Stimulated activated CD8-positive, alpha-beta memory T cell treated with anti-CD3 and anti-CD28 coated beads, Interleukin-4, amount 100 ng/mL, for 1 hour (primary cell): ENCODE measurements around the gene TRIP13.

Source experiments
- DNase-seq, 2 donors: peaks; one replicate each; pipeline ENCODE4 v3.0.0-alpha.2; 2020; ENCODE audit warnings: low read depth in 2 of 2, low spot score in 1 of 2

Gene TRIP13

DNA sequence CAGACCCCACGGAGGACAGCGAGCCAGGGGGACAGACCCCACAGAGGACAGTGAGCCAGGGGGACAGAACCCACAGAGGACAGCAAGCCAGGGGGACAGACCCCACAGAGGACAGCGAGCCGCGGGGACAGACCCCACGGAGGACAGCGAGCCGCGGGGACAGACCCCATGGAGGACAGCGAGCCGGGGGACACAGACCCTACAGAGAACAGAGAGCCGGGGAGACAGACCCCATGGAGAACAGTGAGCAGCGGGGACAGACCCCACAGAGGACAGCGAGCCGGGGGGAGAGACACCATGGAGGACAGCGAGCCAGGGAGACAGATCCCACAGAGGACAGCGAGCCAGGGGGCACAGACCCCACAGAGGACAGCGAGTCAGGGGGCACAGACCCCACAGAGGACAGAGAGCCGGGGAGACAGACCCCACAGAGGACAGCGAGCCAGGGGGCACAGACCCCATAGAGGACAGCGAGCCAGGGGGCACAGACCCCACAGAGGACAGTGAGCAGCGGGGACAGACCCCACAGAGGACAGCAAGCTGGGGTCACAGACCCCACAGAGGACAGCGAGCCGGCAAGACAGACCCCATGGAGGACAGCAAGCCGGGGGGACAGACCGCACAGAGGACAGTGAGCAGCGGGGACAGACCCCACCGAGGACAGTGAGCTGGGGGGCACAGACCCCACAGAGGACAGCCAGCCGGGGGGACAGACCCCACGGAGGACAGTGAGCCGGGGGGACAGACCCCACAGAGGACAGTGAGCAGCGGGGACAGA lies 37.5 kb upstream of the TRIP13 start:
- DNase-seq = no peak

DNA sequence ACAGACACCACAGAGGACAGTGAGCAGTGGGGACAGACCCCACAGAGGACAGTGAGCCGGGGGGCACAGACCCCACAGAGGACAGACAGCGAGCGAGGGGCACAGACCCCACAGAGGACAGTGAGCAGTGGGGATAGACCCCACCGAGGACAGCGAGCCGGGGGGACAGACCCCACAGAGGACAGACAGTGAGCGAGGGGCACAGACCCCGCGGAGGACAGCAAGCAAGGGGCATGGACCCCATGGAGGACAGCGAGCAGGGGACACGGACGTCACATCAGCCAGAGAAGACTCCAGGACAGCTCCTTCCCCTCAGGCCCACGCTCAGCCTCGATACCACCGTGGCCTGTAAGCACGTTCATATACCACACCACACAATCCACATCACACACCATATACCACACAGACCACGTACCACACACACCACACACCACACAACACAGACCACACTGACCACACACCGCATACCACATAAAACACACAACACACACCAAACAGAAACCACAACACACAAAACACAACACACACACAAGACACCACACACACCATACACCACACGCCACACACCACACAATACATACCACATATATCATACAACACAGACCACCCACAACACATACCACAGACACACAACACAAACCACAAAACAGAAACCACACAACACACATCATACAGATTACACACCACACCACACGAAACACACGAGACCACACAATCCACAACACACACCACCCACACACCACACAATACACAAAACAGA lies 36.7 kb upstream of the TRIP13 start:
- DNase-seq = no peak

DNA sequence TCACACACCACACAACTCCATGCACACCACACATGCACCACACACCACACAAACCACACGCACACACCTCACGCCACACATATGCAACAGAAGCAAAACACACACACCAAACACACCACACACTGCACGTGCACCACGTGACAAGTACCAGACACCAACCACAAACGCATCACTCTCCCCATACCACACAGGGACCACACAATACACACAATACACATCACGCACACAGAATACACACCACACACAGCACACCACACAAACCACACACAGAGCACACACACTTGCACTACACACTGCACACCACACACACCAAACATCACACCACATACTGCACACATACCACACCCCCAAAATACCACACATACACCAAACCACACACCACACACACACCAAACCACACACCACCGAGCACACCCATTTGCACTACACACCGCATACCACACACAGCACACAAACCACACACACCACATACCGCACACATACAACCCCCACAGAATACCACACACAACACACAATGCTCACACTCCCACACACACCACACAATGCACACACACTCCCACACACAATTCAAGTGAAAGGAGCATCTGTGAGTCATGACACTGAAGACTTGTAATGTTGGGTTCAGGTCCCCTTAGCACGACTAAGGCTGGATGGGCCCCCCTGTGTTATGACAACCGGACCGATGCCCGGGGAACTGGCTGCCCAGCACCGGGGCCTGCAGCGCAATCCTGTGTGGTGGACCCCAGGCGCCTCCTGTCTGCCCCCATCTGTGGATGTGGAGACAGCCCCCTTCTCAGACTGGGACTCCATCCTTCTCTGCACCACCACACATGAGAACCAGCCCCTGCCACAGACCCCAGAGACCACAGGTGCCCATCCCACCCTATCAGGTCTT lies 35.9 kb upstream of the TRIP13 start:
- DNase-seq = no peak

DNA sequence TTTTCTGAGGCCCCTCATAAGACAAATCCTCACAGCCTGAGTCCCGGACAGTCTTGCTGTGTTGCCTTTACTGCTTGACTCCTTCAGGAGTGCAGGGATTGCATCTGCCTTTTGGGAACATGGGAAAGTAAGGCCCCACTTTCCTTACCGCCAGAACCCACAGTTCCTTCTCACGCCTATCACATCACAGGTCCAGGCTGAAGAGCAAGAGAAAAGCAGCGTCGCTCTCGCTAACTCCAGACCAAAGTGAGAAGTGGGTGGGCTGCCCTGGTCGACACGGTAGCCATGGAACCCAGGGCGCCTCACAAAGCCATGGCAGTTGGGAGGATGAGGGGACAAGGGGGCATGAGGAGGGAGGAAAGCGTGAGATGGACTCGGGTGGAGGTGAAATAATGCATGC lies 34.0 kb upstream of the TRIP13 start:
- DNase-seq = no peak

DNA sequence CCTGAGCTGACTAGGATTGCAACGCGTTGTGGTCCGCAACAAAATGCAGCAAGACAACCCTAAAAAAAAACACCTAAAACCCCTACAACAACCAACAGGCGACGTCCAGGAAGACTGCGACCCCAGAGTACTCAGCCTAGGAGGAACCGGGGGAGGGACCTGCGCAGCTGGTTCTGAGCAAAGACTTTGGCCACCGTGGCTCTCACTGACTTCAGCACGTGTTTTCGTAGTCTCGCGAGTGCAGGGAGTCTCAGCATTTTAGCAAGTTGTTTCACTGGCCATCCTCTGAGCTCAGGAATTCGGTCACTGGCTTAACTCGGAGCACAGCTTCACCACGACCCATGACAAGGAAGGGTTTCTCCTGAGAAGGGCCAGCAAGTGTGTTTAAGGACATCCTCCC lies 33.3 kb upstream of the TRIP13 start:
- no peak for DNase-seq

DNA sequence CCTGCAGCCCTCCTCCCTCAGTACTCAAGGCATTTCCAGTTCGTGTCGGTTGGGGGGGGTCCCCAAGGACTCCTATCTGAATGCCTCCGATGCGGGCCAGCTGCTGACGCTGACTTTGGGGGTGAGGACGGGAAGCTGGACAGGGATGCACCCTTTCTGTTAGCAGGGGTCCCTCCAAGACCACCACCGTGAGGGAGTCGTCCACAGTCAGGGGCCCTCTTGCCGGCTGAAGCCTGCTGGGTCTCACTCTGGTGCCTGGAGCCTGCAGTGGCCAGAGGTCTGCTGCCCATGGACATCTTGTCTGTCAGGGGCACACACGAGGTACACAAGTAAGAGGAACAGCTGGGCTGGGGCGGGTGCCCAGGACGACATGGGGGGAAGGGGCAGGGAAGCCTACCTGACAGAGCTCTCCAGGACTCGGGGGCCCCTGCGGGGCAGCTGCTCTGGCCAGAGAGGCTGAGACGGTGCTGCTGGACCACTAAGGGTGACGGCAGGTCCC lies 32.8 kb upstream of the TRIP13 start:
- DNase-seq = no peak

DNA sequence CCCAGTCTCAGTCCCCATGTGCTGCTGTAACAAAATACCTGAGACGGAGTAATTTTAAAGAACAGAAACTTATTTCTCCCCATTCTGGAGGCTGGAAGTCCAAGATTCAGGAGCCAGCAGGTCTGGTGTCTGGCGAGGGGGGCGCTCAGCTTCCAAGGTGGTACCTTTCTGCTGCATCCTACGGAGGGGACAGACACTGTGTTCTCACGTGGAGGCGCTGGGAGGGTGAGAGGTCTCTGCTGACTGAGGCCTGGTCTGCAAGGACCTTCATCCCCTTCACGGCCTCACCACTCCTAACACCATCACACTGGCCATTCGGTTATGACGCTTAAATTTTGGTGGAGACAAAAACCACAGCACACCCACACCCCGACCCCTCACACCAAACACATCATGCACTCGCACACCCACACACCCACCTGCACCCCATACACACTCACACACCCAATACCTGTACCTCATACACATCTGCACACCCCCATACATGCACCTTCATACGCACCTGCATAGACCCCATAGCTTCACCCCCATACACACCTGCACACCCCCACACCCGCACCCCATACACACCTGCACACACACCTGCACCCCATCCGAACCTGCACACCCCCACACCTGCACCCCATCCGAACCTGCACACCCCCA lies 32.1 kb upstream of the TRIP13 start:
- no peak for DNase-seq

DNA sequence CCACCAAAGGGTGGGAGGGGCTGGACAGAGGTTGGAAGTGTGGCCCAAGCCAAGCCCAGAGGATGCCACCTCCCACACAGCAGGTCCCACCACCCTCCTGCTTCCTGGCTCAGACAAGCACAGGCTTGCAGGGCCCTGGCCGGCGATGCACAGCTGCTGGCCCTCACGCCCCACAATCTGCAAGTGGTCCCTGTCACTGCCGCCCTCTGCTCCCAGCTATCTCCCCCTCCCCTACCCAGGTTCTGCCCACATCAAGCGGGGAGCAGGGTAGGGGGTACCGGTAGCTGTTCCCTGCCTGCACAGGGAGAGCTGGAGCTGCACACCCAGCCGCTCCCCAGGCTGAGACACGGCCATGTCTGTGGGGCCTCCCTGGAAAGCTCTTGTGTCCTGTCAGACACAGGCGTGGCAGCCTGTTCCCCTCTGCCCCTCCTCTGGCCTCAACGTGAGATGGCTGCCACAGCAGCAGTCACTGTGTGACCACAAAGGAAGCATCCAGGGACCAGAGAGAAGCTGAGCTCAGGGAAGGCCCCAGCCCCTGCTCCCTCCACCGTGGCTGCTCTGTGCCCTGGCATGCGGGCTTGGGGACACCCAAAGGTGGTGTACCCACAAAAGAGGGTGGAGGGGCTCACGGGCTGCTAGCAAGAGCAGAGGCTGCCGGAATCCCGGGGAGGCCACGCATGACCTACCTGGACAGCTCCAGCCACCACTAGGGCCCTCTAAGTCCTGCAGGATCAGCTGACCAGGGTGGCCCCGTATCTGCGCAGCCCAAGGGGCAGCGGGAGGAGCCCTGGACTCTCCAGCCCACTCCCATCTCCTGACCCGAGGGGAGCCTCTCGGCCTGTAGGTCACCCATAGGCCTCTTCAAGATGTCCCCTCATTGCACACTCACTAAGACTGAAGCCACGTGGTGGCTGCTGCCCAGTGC lies 31.0 kb upstream of the TRIP13 start:
- DNase-seq = no peak

DNA sequence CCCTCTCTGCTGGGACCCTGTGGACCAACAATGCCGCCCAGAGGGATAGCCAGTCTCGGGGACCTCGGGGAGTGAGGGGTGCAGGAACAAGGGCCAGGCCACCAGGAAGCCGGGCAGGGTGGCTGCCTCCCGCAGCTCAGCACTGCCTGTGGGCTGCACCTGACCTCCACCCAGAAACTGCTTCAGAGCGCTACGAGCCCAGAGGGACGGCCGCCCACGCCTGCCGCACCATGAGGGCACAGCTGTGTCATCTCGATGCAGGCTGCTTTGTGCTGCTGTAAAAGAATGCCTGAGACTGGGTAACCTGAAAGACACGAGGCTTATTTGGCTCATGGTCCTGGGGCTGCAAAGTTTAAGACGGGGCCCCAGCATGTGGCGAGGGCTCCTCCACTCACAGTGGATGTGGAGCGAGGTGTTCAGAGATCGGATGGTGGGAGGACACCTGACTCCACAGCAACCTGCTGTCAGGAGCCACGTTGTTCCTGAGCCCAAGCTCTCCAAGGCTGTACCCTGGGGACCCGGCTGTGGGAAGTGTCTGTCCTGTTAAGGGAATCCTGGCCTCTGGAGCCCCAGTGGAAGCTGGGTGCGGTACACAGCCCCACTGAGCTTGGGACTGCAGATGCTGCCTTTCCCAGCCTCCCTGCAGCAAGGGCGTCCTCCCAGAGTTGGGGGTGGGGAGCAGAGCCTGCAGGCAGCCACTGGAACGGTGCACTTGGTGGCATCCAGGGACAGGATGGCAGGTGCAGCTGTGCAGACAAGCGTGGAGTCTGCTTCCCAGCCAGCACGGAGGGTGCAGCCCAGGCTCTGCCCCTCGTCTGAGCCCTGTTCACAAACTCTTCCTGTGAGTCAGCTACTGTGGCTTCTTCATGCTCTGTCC lies 30.1 kb upstream of the TRIP13 start:
- DNase-seq = no peak

DNA sequence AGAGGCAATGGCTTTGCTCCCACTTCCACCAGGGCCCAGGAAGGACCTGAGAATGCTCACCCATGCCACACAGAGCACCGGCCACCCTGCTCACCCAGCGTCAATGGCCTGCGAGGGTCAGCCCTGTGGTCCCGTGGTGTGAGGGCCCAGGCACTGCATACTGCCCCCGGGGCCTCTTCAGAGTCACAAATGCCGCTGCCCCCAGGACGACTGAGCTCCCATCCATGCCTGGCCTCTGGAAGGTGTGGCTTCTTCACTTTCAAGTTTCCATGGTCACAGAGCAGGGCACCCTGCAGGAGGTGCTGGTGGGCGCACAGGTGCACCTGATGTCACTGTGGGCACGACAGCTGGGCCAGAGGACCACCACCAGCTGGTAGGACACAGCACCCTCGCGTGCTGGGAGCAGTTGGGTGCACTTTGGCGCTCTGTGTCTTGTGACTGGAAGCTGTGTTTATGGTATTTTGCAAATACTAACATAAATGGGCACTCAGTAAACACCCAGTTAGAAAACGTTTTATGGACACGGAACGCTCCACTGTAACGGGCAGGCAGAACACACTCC lies 29.4 kb upstream of the TRIP13 start:
- DNase-seq = no peak

DNA sequence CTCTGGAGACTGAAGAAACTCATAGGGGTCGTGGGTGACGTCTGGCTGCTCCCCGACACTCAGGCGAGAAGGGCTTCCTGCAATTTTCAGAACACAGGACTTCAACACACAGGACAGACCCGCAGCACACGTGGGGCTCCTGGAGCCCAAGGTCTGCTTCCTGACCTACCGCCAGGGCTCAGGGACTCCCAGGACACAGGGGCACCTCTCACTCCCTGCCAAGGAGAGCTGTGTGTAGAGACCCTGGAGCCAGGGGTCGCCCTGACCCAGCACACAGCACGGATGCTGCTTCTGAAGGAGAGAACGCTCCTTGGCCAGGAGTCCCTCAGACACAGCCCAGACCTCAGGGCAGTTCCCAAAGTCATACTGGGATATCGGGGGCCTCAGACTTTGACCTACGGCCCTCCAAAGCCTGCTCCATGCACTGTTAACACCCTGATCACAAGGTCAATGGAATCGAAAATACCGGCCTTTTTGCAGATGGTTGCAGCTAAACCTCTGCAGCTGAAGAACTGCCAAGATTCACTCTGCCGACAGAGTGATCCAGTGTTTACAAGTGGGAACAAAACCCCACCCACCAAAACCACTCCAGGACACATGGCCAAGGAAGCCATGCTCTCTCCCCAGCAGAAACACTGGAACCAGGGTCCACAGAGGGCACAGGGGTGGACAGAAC lies 28.1 kb upstream of the TRIP13 start:
- no peak for DNase-seq

DNA sequence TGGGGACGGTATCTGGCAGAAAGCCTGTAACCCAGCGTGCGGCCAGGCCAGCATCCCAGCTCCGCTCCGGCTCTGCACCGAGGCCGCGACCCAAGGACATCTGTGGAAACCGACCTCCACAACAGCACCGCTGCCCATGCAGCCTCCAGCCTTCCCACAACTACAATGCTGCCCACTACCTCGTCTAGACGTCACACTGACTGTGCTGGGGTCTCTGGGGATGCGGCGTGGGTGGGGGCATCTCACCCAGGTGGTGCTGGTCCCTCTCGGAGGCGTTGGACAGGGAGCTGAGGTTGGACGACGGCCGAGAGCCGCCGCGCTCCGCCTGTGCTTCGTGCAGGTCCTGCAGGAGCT lies 27.5 kb upstream of the TRIP13 start:
- DNase-seq = no peak

DNA sequence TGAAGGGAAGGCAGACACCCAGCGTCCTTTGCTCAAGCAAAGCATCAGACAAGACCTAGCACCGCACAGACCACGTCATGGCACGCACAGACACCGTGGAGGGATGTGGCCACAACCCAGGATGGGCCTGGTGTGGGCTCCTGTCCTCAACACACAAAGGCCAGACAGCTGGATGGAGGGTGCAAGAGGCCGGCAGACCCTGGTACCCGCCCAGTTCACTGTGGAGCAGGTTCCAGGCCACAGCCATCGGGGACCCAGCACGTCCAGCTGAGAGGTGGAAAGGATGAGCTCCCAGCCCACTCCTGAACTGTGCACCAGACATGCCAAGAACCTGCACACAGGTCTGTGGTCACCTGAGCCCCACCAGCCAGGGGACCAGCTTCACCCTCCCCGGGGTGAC lies 26.9 kb upstream of the TRIP13 start:
- no peak for DNase-seq

DNA sequence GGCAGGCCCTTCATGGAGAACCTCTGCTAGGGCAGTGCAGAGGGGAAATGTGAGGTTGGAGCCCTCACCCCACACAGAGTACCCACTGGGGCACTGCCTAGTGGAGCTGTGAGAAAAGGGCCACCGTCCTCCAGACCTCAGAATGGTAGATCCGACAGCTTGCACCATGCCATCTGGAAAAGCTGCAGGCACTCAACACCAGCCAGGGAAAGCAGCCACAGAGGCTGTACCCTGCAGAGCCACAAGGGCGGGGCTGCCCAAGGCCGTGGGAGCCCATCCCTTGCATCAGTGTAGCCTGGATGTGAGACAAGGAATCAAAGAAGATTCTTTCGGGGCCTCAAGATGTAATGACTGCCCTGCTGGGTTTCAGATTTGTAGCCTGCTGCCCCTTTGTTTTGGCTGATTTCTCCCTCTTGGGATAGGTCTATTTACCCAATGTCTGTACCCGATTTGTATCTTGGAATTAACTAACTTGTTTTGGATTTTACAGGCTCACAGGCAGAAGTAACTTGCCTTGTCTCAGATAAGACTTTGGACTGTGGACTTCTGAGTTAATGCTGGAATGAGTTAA lies 25.3 kb upstream of the TRIP13 start:
- no peak for DNase-seq

DNA sequence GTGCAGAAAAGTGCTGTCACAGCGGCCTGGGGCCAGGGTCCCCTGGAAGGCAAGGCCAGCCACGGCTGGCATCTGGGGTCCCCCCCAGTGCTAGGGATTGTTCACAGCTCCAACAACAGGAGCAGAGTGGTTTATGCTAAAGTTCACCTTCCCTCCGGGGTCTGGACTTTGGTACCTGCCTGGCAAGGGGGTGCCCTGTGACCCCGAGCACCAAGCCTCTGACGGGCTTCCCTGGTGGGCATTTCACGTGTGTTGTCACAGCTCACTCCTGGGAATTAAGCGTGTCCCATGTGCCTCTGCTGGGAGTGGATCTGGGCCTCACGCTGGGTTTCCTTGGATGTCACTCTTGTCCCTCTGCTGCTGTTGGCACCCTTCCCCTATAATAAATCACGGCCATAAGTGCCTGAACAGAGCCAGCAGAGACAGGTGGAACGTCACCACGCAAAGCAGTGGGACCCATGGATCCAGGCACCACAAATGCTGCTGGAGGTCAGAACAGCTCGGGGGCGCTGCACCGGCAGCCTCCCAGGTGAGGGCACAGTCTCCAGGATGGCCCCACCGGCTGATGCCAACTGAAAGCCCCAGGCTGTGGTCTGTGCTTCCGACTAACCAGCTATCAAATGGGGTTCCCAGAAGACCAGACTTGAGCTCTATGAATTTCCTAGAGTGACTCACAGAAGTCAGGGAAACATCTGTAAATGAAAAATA lies 24.1 kb upstream of the TRIP13 start:
- DNase-seq = no peak

DNA sequence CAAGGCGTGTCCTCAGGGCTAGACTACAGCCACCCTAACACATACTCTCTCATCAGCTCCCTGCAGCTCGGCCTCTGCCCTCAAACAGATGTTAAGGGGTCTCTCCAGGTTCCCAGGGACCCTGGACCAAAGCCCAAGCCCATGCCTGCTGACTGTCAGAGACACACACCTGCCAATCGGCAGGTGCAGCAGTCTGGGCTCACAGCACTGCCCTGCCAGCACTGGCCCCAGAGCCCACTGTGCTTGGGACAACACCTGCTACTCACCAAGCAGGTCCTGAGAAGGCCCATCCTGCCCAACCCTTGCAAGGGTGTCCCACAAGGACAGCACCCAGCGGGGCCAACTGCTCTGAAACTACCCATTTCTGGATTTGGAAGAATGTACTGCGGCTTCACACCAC lies 21.7 kb upstream of the TRIP13 start:
- DNase-seq = no peak

DNA sequence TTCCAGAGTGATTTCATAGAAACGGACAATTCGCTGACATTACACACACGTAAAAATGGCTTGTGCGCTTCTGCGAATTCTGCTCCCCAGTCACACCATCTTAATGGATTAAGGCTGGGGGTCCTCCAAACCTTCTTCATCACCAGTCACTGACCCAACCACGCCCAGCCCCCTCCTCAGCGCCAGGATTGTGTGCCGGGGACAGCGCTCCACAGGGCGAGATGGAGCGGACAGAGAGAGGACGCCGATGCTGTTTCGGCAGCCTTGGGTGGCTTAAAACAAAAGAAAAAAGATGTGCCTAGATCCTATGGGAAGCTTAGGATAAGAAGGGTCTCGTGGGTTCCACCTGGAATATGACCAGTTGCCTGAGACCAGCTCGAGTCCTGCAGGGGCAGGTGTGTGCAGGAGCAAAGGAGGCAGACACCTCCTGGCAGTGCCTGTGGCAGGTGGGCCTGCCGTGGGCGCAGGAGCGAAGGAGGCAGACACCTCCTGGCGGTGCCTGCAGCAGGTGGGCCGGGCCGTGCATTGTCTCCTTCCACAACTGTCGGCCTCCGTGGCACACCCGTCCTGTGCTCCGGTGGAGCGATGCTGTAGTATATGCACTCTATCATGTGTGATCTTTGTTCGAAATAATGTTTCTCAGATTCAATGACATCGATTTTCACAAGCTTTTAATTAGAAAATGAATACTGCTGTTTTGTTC lies 20.9 kb upstream of the TRIP13 start:
- DNase-seq = no peak
